OCI-M2 (cell line): ENCODE results near the gene PNMA5.

Experiments
- DNase-seq: peaks from one replicate; lab custom pipeline; 2025; ENCODE audit not compliant: unreplicated experiment; lab: John Stamatoyannopoulos, UW

PNMA5 gene

GRCh38 chrX:152959626-152960025 lies 34.3 kb downstream of the PNMA5 start:
- DNase-seq = no peak

GRCh38 chrX:152958524-152959465 lies 35.1 kb downstream of the PNMA5 start:
- DNase-seq = no peak

DNA sequence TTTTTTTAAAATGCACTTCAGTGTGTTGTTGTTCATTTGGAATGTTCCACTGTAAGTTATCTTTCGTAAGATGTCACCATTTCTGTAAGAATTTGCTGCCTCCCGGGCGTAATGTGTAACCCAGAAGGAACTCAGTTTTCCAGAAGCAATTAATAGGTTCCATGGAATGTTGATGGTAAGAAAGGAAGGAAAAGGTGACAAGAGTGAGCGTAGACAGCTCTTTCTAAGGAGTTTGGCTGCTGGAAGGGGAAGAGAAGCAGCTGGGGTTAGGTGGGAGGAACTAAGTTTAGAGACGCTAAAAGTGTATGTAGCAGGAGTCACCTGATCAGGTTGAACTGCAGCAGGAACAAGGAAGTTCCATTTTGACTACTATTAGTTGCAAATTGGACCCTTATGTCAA lies 35.9 kb downstream of the PNMA5 start:
- DNase-seq = no peak

- no peak for DNase-seq
Measured at GRCh38 chrX:152950786-152951185, 43.1 kb downstream of the PNMA5 start.

GRCh38 chrX:152949114-152949513 lies 44.8 kb downstream of the PNMA5 start:
- DNase-seq = no peak

DNA sequence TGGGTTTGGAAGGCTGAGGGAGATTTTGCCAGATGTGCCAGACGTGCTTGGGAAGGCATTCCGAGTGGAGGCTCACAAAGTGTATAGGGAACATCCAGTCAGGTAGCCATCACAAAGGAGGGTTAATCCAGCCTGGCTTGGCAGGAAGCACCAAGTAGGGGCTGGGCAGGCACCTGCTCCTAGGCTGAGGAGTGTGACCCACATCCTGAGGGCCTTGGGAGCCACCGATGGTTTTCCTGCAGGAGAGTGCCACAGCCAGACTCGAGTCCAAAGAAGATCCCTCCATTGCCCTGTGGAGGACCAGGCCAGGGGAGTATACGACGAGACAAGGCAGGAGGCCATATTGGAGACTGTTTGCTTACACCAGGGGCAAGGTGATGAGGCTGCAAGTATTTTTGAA lies 47.2 kb downstream of the PNMA5 start:
- no peak for DNase-seq

DNA sequence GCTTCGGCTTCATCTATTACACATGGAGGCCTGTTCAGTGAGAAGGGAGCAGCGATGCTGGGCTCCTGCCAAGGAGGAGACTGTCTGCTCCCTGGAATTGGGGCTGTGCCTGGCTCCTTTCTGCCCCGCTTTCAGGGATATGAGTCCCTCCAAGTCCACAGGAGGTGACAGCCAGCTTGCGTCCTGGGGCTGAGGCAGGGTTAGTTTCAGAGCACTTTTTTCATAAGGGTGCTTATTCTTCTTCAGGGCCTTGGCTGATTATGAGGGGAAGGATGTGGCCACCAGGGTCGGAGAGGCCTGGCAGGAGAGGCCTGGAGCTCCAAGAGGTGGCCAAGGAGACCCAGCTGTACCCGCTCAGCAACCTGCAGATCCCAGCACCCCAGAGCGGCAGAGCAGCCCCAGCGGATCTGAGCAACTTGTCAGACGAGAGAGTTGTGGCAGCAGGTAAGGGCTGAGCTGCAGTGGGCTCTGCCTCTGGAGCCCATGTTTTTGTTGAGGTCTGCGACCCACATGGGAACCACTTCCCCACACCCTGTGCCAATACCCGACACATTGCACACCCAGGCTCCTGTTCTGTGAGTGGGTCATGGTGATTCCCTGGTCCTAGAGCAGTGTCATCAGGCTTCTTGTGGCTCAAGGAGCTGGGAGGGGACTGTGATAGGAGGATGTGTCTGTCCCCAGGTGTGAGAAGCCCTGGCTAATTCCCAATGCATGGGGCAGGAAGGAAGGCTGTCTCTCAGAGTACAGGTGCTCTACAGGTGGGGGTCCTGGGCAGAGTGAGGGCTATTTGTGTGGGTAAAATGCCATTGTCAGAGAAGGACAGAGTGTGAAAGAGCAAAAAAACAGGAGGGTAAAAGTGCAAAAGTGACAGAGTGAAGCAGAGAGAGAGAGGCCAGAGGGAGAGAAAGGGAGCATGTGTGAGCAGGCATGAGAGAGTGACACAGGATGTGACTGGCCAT lies 48.6 kb downstream of the PNMA5 start:
- no peak for DNase-seq

DNA sequence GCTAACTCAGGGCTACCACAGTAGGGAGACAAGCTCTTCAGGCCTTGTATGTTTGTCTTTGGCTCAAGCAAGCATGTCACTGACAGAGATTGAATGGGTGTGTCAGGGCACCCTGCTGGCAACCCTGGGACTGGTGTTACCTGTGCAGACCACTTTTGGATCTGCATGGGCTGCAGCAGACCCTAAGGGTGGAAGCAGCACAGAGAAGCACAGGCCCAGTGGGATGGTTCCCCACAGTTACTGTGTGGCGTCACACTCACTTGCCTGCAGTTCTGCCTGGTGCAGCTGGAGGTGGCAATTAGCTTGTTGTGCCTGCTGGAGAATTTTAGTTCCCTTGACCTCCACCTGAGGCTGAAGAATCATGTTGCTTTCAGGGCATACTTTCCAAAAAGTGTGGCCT lies 50.1 kb downstream of the PNMA5 start:
- DNase-seq = no peak

GRCh38 chrX:152942077-152942442 lies 51.9 kb downstream of the PNMA5 start:
- no peak for DNase-seq

GRCh38 chrX:152941328-152942076 lies 52.4 kb downstream of the PNMA5 start:
- DNase-seq = no peak
